H9 (cell line): Measurements from ENCODE around the gene DLG2. TPM values are rescaled to one million over a fixed set of nuclear protein-coding genes. Genes with fewer than 3 reads are reported as not detected.

Experiments
- DNase-seq: peaks from one replicate; pipeline ENCODE4 v3.0.0-alpha.2; 2017
- H2AFZ ChIP-seq: one replicate; pipeline ENCODE4 v1.6.1; 2013; ENCODE audit warnings: mild to moderate bottlenecking, low read length, control low read depth, moderate library complexity
- H2AK5ac ChIP-seq: 2 replicates; pipeline ENCODE4 v1.6.1; 2013; ENCODE audit warnings: low read length, control low read depth, mixed read lengths; ENCODE audit not compliant: insufficient read length
- H2BK120ac ChIP-seq: one replicate; pipeline ENCODE4 v1.6.1; 2013; ENCODE audit warnings: low read depth, mild to moderate bottlenecking, low read length, control low read depth, inconsistent platforms; ENCODE audit not compliant: poor library complexity, severe bottlenecking
- H2BK12ac ChIP-seq: 2 replicates; pipeline ENCODE4 v1.6.1; 2013; ENCODE audit warnings: low read length, control low read depth, mixed read lengths, low read depth; ENCODE audit not compliant: insufficient read length
- H2BK15ac ChIP-seq: 2 replicates; pipeline ENCODE4 v1.6.1; 2013; ENCODE audit warnings: low read depth, low read length, control low read depth
- H2BK20ac ChIP-seq: one replicate; pipeline ENCODE4 v1.6.1; 2013; ENCODE audit warnings: low read depth, mild to moderate bottlenecking, low read length, control low read depth, inconsistent platforms; ENCODE audit not compliant: poor library complexity, severe bottlenecking
- H2BK5ac ChIP-seq: 2 replicates; pipeline ENCODE4 v1.6.1; 2013; ENCODE audit warnings: low read length, control low read depth, mixed read lengths; ENCODE audit not compliant: insufficient read length
- H3K14ac ChIP-seq: 2 replicates; pipeline ENCODE4 v1.6.1; 2013; ENCODE audit warnings: low read length, control low read depth; ENCODE audit not compliant: insufficient read depth
- H3K18ac ChIP-seq: 2 replicates; pipeline ENCODE4 v1.6.1; 2013; ENCODE audit warnings: low read depth, mild to moderate bottlenecking, mixed read lengths, low read length, control low read depth; ENCODE audit not compliant: insufficient read length
- H3K23ac ChIP-seq: 2 replicates; pipeline ENCODE4 v1.6.1; 2013; ENCODE audit warnings: low read length, control low read depth, mixed read lengths, low read depth; ENCODE audit not compliant: insufficient read length
- H3K23me2 ChIP-seq: 2 replicates; pipeline ENCODE4 v1.6.1; 2013; ENCODE audit warnings: low read depth, mild to moderate bottlenecking, mixed read lengths, low read length, control low read depth; ENCODE audit not compliant: insufficient read length, poor library complexity, severe bottlenecking
- H3K27ac ChIP-seq: 2 replicates; pipeline ENCODE4 v1.5.1; 2013; ENCODE audit warnings: low read length, control low read depth, mixed read lengths, low read depth; ENCODE audit not compliant: insufficient read length
- H3K27me3 ChIP-seq: 2 replicates; pipeline ENCODE4 v1.6.1; 2013; ENCODE audit warnings: low read length, control low read depth, inconsistent platforms; ENCODE audit not compliant: insufficient read depth
- H3K4ac ChIP-seq: 2 replicates; pipeline ENCODE4 v1.6.1; 2013; ENCODE audit warnings: low read depth, mild to moderate bottlenecking, control low read depth, inconsistent platforms, low read length, moderate library complexity
- H3K4me1 ChIP-seq: 2 replicates; pipeline ENCODE4 v1.6.1; 2013; ENCODE audit warnings: low read length, control low read depth, inconsistent platforms; ENCODE audit not compliant: insufficient read depth
- H3K4me2 ChIP-seq: 2 replicates; pipeline ENCODE4 v1.6.1; 2013; ENCODE audit warnings: low read length, control low read depth, mixed read lengths; ENCODE audit not compliant: insufficient read length, insufficient read depth
- H3K56ac ChIP-seq: 2 replicates; pipeline ENCODE4 v1.6.1; 2013; ENCODE audit warnings: low read depth, mild to moderate bottlenecking, mixed read lengths, low read length, control low read depth; ENCODE audit not compliant: insufficient read length
- H3K79me1 ChIP-seq: 2 replicates; pipeline ENCODE4 v1.6.1; 2013; ENCODE audit warnings: low read depth, mild to moderate bottlenecking, moderate library complexity, low read length, control low read depth, inconsistent platforms; ENCODE audit not compliant: insufficient read depth, poor library complexity, severe bottlenecking
- H3K79me2 ChIP-seq: 2 replicates; pipeline ENCODE4 v1.6.1; 2013; ENCODE audit warnings: low read length, control low read depth, inconsistent platforms; ENCODE audit not compliant: insufficient read depth
- H3K9ac ChIP-seq: 2 replicates; pipeline ENCODE4 v1.6.1; 2013; ENCODE audit warnings: low read length, control low read depth, mixed read lengths; ENCODE audit not compliant: insufficient read length; ENCODE audit errors: extremely low read depth
- H3K9me3 ChIP-seq: one replicate; pipeline ENCODE4 v1.6.1; 2013; ENCODE audit warnings: low read depth, low read length, inconsistent platforms; ENCODE audit not compliant: control insufficient read depth
- H3T11ph ChIP-seq: one replicate; pipeline ENCODE4 v1.6.1; 2013; ENCODE audit warnings: mild to moderate bottlenecking, low read length, control low read depth, inconsistent platforms
- H4K20me1 ChIP-seq: one replicate; pipeline ENCODE4 v1.6.1; 2013; ENCODE audit not compliant: control insufficient read depth, insufficient read length, insufficient read depth
- H4K5ac ChIP-seq: 2 replicates; pipeline ENCODE4 v1.6.1; 2013; ENCODE audit warnings: low read depth, mild to moderate bottlenecking, mixed read lengths, low read length, control low read depth; ENCODE audit not compliant: insufficient read length
- H4K8ac ChIP-seq: replicated peaks from 2 replicates; pipeline ENCODE4 v1.6.1; 2013; ENCODE audit warnings: low read length, control low read depth, mixed read lengths, low read depth; ENCODE audit not compliant: insufficient read length
- H4K91ac ChIP-seq: 2 replicates; pipeline ENCODE4 v1.6.1; 2013; ENCODE audit warnings: low read depth, mild to moderate bottlenecking, moderate library complexity, mixed read lengths, low read length, control low read depth; ENCODE audit not compliant: insufficient read length
- H3K27ac Mint-ChIP-seq, 3 experiments: 2 replicates in 2 of 3; 3 replicates in 1 of 3; pipeline ENCODE4 v1.8.0; 2020 to 2021; ENCODE audit warnings: mixed read lengths in 3 of 3, mild to moderate bottlenecking in 1 of 3, moderate library complexity in 1 of 3
- H3K27me3 Mint-ChIP-seq: 2 replicates; pipeline ENCODE4 v1.8.0; 2021; ENCODE audit warnings: low read depth, mild to moderate bottlenecking, moderate library complexity, mixed read lengths
- H3K36me3 Mint-ChIP-seq, 3 experiments: 2 replicates in 2 of 3; 3 replicates in 1 of 3; pipeline ENCODE4 v1.8.0; 2020 to 2021; ENCODE audit warnings: low read depth in 3 of 3, mixed read lengths in 3 of 3; ENCODE audit not compliant: insufficient read depth in 1 of 3
- H3K4me1 Mint-ChIP-seq, 2 experiments: 2 replicates each; pipeline ENCODE4 v1.8.0; 2020; ENCODE audit warnings: mixed read lengths in 2 of 2
- H3K4me3 Mint-ChIP-seq, 2 experiments: 2 replicates in 1 of 2; 3 replicates in 1 of 2; pipeline ENCODE4 v1.8.0; 2020 to 2021; ENCODE audit warnings: mild to moderate bottlenecking in 2 of 2, mixed read lengths in 2 of 2, moderate library complexity in 1 of 2
- H3K9me3 Mint-ChIP-seq, 2 experiments: 2 replicates in 1 of 2; 3 replicates in 1 of 2; pipeline ENCODE4 v1.8.0; 2020; ENCODE audit warnings: mild to moderate bottlenecking in 2 of 2, mixed read lengths in 2 of 2, moderate library complexity in 1 of 2
- CTCF ChIP-seq: fragments of 200-600 bp; sonication (generic); conservative IDR thresholded peaks from 3 replicates; pipeline ENCODE4 v1.8.0; 2021; ENCODE audit warnings: antibody characterized with exemption, mild to moderate bottlenecking
- WGBS: extraction: QIAGEN DNeasy Blood & Tissue Kit; methylation state at CpG from one replicate; pipeline ENCODE4 v1.1.7; 2013; ENCODE audit warnings: missing lambda C conversion rate, low lambda C conversion rate, mixed read lengths; ENCODE audit not compliant: insufficient read length; ENCODE audit errors: extremely low coverage; 5-methylcytosine and 5-hydroxymethylcytosine counted together
- total RNA-seq: library from RNA; stranded (reverse); gene quantifications from 2 replicates; pipeline ENCODE4 v1.2.1, GENCODE V29; 2021

DLG2 gene
- total RNA-seq, 1 experiment from 2014 or later: 8.0 TPM

- H3K14ac ChIP-seq: no peak overlapping the region
- H3K79me2 ChIP-seq: no peaks in the 10 kb centered on the region
- H3K4me1 ChIP-seq: no peaks in the 10 kb centered on the region
- no peak overlapping the region for H2AK5ac ChIP-seq
- no peaks in the 10 kb centered on the region for H3K27me3 ChIP-seq
- no CpG with 5 or more reads among the region's 3 CpGs for WGBS
- H2BK5ac ChIP-seq: no peak overlapping the region
- Mint-ChIP-seq H3K27ac (no peak overlapping the region), H3K4me3 (no peak overlapping the region), H3K9me3 (no peaks in the 10 kb centered on the region), H3K4me1 (peaks cover 0 to 4% of the 10 kb centered on the region in 2 experiments; a peak in 1 of 4 replicates), H3K36me3 (no peaks in the 10 kb centered on the region), H3K27me3 (no peaks in the 10 kb centered on the region)
- no peak overlapping the region for H3K4ac ChIP-seq
- no peak overlapping the region for H3K18ac ChIP-seq
- no peak overlapping the region for H2BK12ac ChIP-seq
- no peaks in the 10 kb centered on the region for H3K23me2 ChIP-seq
- H2AFZ ChIP-seq: peak overlapping the region; percentile 53
- no peak overlapping the region for H3K56ac ChIP-seq
- H2BK20ac ChIP-seq: no peak overlapping the region
- no peak overlapping the region for H2BK120ac ChIP-seq
- no peaks in the 10 kb centered on the region for H3K79me1 ChIP-seq
- H3K23ac ChIP-seq: no peak overlapping the region
- H4K91ac ChIP-seq: no peak overlapping the region
- no peaks in the 10 kb centered on the region for H4K20me1 ChIP-seq
- H3K9ac ChIP-seq: no peak overlapping the region
- TF ChIP-seq CTCF: peak; percentile 75
- no peak overlapping the region for H4K5ac ChIP-seq
- no peak overlapping the region for H4K8ac ChIP-seq
- no peak overlapping the region for H3K27ac ChIP-seq
- no peaks in the 10 kb centered on the region for H3K9me3 ChIP-seq
- H3T11ph ChIP-seq: no peak overlapping the region
- no peak for DNase-seq
- H3K4me2 ChIP-seq: no peak overlapping the region
- H2BK15ac ChIP-seq: no peak overlapping the region
Measured at GRCh38 chr11:84524422-84525051, 1102.6 kb downstream of the DLG2 start.
